ENCODE data around the gene PITPNC1.

Gene PITPNC1

GRCh38 chr17:67733449-67733848, 356.4 kb downstream of the PITPNC1 start:
- no peak overlapping the region for H3K4me3 ChIP-seq (ENCODE audit: insufficient read depth, low read depth, low read length, poor library complexity, severe bottlenecking)
- no peaks in the 10 kb centered on the region for H3K27me3 ChIP-seq (replicated peaks; ENCODE audit: control insufficient read depth, insufficient read depth, low read length, poor library complexity, severe bottlenecking)
- H3K27ac ChIP-seq (ENCODE audit: insufficient read depth, low read length, poor library complexity, severe bottlenecking): no peak overlapping the region
- no peaks in the 10 kb centered on the region for H3K4me1 ChIP-seq (ENCODE audit: control insufficient read depth, insufficient read depth, low read length, poor library complexity, severe bottlenecking)
- peaks cover 67% of the 10 kb centered on the region for H3K36me3 ChIP-seq (ENCODE audit: control insufficient read depth, insufficient read depth, low read length)
- DNase-seq: no peak
- H3K9me3 ChIP-seq (ENCODE audit: control insufficient read depth, low read length): no peaks in the 10 kb centered on the region

- H3K4me1 ChIP-seq (ENCODE audit: control insufficient read depth, insufficient read depth, low read length, poor library complexity, severe bottlenecking): no peaks in the 10 kb centered on the region
- no peak overlapping the region for H3K4me3 ChIP-seq (ENCODE audit: insufficient read depth, low read depth, low read length, poor library complexity, severe bottlenecking)
- no peak for DNase-seq
- H3K27me3 ChIP-seq (replicated peaks; ENCODE audit: control insufficient read depth, insufficient read depth, low read length, poor library complexity, severe bottlenecking): no peaks in the 10 kb centered on the region
- no peak overlapping the region for H3K27ac ChIP-seq (ENCODE audit: insufficient read depth, low read length, poor library complexity, severe bottlenecking)
- H3K36me3 ChIP-seq (ENCODE audit: control insufficient read depth, insufficient read depth, low read length): peaks cover 69% of the 10 kb centered on the region
- no peaks in the 10 kb centered on the region for H3K9me3 ChIP-seq (ENCODE audit: control insufficient read depth, low read length)
Observed at GRCh38 chr17:67737145-67737544, 360.1 kb downstream of the PITPNC1 start.

DNA sequence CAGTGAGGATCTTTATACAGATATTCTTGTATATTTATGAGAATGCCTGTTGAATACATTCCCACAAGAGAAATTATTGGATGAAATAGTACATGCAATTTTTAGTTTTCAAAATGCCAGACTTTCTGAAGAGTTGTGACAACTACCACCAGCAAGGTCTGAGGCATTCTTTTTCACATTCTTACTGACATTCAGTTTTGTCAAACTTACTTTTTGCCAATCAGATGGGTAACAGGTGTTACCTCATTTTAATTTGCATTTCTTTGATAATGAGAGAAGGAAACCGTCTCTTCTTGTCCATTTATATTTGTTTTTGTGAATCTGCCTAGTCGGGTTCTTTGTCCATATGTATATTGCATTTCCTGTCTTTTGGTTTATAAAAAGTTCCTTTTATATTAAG, 364.9 kb downstream of the PITPNC1 start:
- Histone ChIP-seq H3K9me3 (ENCODE audit: control insufficient read depth, low read length) (no peaks in the 10 kb centered on the region), H3K4me3 (ENCODE audit: insufficient read depth, low read depth, low read length, poor library complexity, severe bottlenecking) (no peak overlapping the region), H3K36me3 (ENCODE audit: control insufficient read depth, insufficient read depth, low read length) (peaks cover 81% of the 10 kb centered on the region), H3K4me1 (ENCODE audit: control insufficient read depth, insufficient read depth, low read length, poor library complexity, severe bottlenecking) (no peaks in the 10 kb centered on the region), H3K27ac (ENCODE audit: insufficient read depth, low read length, poor library complexity, severe bottlenecking) (no peak overlapping the region), H3K27me3 (replicated peaks; ENCODE audit: control insufficient read depth, insufficient read depth, low read length, poor library complexity, severe bottlenecking) (no peaks in the 10 kb centered on the region)
- DNase-seq: no peak
